Activated naive CD8-positive, alpha-beta T cell treated with anti-CD3 and anti-CD28 coated beads, Interleukin-2, amount 50 U/mL, for 24 hours (primary cell): ENCODE results near the gene SEC61B.

ENCODE experiments used
- ATAC-seq: fragments of 150-1000 bp; cut with Tn5 transposase; one replicate; pipeline ENCODE4 v1.10.0; 2021
- DNase-seq: peaks from one replicate; pipeline ENCODE4 v3.0.0; 2021
- H3K27ac Mint-ChIP-seq: one replicate; pipeline ENCODE4 v1.8.0; 2021; ENCODE audit warnings: mild to moderate bottlenecking, mixed read lengths
- H3K27me3 Mint-ChIP-seq: one replicate; pipeline ENCODE4 v1.8.0; 2021; ENCODE audit warnings: mixed read lengths
- H3K36me3 Mint-ChIP-seq: one replicate; pipeline ENCODE4 v1.8.0; 2021; ENCODE audit warnings: low read depth, mixed read lengths
- H3K4me1 Mint-ChIP-seq: one replicate; pipeline ENCODE4 v1.8.0; 2021; ENCODE audit warnings: mixed read lengths
- H3K4me3 Mint-ChIP-seq: one replicate; pipeline ENCODE4 v1.8.0; 2021; ENCODE audit warnings: mild to moderate bottlenecking, moderate library complexity, mixed read lengths
- H3K9me3 Mint-ChIP-seq: one replicate; pipeline ENCODE4 v1.8.0; 2021; ENCODE audit warnings: mixed read lengths

Gene SEC61B

DNA sequence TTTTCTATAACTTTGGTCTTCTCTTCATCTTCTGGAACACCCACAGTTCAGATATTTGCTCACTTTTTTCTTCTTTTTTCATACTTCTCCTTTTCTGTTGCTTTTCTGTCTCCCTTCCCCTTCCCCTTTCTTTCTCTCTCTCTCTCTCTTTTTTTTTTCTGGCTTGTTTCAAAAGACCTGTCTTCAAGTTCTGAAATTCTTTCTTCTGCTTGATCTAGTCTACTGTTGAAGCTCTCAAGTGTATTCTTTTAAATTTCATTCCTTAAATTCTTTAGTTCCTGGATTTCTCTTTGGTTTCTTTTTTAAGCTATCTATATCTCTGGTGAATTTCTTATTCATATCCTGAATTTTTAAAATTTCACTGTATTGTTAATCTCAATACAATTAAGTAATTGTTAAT is 11.5 kb upstream of the SEC61B start:
- peaks cover 11% of the 10 kb centered on the region for H3K36me3 Mint-ChIP-seq
- H3K27ac Mint-ChIP-seq = no peak overlapping the region
- ATAC-seq (no peak), DNase-seq (no peak)
- H3K4me1 Mint-ChIP-seq = peaks cover 3% of the 10 kb centered on the region
- H3K27me3 Mint-ChIP-seq = peaks cover under 1% of the 10 kb centered on the region
- peaks cover 9% of the 10 kb centered on the region for H3K9me3 Mint-ChIP-seq
- H3K4me3 Mint-ChIP-seq = no peak overlapping the region

DNA sequence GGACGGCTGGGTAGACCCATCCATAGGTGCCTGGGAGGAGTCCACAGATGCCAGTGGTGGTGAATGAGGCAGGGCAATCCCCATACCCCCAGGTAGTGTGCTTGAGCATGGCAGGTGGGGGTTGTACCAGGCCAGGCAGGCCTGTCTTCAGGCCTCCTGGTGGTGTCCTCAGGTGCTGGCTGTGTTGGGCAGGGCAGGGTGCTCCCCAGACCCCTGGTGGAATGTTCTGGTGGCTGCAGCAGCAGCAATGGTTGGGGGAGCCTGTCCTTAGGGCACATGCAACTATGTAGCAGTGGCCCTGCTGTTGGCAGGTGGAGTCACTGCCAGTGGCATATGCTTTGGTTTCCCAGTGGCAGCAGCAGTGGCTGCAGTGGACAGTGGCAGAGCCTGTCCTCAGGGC is 10.3 kb upstream of the SEC61B start:
- ATAC-seq (peak; percentile 40), DNase-seq (no peak)
- H3K36me3 Mint-ChIP-seq = peaks cover 17% of the 10 kb centered on the region
- no peak overlapping the region for H3K4me3 Mint-ChIP-seq
- no peaks in the 10 kb centered on the region for H3K27me3 Mint-ChIP-seq
- H3K9me3 Mint-ChIP-seq = peaks cover 8% of the 10 kb centered on the region
- peaks cover 4% of the 10 kb centered on the region for H3K4me1 Mint-ChIP-seq
- no peak overlapping the region for H3K27ac Mint-ChIP-seq

DNA sequence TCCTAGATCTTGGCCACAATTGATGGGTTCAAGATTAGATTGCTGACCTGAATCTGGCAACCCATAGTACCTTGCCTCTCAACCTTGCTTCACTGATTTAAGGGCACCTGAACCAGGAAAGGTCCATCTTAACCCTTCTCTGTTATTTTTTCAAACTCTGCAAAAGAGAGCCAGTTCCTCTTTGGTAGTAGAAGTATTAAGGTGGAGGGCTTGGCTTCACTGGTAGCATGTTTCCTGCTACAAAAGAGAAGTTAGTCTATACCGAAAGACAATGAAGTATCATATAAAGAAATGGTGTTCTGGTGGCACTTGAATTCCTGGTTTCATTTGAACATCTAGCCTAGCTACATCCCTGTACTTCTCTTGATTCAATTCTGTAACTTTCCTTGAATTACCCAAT is 8.9 kb upstream of the SEC61B start:
- no peak for DNase-seq
- Mint-ChIP-seq H3K27ac (no peak overlapping the region), H3K4me3 (no peak overlapping the region), H3K27me3 (no peaks in the 10 kb centered on the region), H3K9me3 (peaks cover 5% of the 10 kb centered on the region), H3K36me3 (peaks cover 31% of the 10 kb centered on the region), H3K4me1 (peaks cover 17% of the 10 kb centered on the region)
- ATAC-seq = no peak

DNA sequence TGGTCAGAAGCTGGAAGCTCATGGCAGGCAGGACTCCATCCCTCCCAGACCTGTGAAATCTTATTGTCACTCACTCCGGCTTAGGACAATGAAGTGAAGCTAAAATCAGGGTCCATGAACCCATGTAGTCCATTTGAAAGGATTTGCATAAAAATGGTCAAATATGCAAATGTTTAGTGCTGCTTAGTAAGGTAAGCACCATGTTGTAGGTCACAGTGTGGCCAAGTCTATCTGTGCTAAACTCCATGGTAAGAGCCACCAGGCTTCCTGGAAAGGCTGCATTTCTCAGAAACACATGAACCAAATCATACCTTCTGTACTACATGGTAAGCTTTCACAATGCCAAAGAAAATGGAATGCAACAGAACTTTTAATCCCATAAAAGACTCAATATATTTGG is 6.0 kb upstream of the SEC61B start:
- Mint-ChIP-seq H3K4me1 (peaks cover 39% of the 10 kb centered on the region), H3K27ac (no peak overlapping the region)
- no peak for ATAC-seq

DNA sequence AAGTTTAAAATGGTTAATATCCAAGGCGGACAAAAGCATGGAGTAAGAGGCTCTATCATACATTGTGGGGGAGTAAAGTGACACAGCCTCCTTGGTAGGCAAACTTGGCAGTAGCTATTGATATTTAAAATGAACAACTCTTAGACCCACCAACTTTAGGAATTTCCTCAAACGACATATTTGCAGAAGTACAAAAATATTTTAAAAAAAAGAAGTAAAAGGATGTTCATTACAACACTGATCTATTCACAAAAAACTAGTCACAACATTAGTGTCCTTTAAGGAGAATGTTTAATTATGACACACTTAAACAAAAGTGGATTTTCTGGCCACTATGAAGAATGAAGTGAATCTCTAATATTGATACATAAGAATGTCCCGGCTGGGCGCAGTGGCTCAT is 2.1 kb upstream of the SEC61B start:
- ATAC-seq (no peak), DNase-seq (no peak)
- peak overlapping the region; percentile 52 for H3K27ac Mint-ChIP-seq
- no peaks in the 10 kb centered on the region for H3K9me3 Mint-ChIP-seq
- H3K4me3 Mint-ChIP-seq = peak overlapping the region; percentile 99
- H3K27me3 Mint-ChIP-seq = no peaks in the 10 kb centered on the region
- peaks cover 61% of the 10 kb centered on the region for H3K4me1 Mint-ChIP-seq
- H3K36me3 Mint-ChIP-seq = peaks cover 67% of the 10 kb centered on the region

More for the DNA sequence above, 6.0 kb upstream of the SEC61B start:
- H3K27me3 Mint-ChIP-seq = no peaks in the 10 kb centered on the region
- DNase-seq = no peak
- H3K4me3 Mint-ChIP-seq = no peak overlapping the region
- no peaks in the 10 kb centered on the region for H3K9me3 Mint-ChIP-seq
- H3K36me3 Mint-ChIP-seq = peaks cover 50% of the 10 kb centered on the region

DNA sequence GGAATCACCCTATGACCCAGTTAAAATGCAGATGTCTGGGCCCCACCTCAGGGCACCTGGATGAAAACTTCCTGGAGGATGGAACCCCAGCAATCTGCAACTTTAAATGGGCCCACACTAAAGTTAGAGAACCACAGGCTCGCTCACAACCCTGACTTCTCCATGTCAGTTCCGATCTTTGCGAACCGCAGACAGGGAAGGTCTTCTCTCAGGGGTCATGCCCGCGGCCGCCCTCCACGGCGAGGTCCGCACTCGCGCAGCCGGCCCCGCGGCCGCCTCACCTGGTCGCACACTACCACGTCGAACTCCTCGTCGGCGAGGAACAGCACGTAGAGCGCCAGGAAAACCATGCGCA is 839 bp upstream of the SEC61B start:
- Mint-ChIP-seq H3K27ac (peak overlapping the region; percentile 83), H3K4me1 (peaks cover 70% of the 10 kb centered on the region), H3K27me3 (no peaks in the 10 kb centered on the region), H3K9me3 (no peaks in the 10 kb centered on the region), H3K36me3 (peaks cover 68% of the 10 kb centered on the region), H3K4me3 (peak overlapping the region; percentile 99)
- DNase-seq = no peak
- no peak for ATAC-seq

DNA sequence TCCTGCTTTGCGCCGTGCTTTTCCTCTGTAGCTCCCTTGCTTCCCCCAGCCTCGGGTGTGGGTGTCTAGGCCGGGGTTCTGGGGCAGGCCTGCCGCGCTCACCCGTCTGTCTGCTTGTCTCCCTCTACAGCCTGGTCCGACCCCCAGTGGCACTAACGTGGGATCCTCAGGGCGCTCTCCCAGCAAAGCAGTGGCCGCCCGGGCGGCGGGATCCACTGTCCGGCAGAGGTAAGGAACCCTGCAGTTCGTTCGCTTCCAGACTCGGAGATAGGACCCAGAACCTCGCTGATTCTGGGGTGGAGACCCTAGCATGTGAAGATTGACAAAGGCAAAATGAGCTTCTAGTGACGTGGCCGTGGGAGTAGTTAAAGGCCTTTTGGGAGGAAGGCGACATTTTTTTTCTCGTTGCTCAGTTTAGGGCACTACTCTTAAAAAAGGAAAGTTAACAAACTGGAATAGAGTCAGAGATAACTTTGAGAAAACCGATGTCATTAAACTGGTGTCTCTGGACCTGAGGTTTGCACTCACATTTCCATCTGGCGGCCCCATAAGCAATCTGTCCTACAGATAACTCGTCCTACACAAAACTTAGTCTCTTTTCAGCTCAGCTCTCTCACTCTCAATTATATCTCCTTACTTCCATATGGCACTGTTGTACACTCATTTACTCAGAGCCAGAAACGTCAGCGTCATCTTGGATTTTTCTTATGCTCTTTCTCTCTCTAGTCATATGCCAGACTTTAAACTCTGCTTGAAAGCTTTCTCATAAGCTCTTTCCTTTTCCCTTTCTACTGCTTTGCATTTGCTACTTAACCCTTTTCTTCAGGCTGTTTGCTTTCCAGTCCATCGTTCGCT is 561 bp downstream of the SEC61B start:
- peaks cover 62% of the 10 kb centered on the region for H3K4me1 Mint-ChIP-seq
- H3K27me3 Mint-ChIP-seq = no peaks in the 10 kb centered on the region
- no peaks in the 10 kb centered on the region for H3K9me3 Mint-ChIP-seq
- peak overlapping the region; percentile 99 for H3K4me3 Mint-ChIP-seq
- no peak for DNase-seq
- peaks cover 59% of the 10 kb centered on the region for H3K36me3 Mint-ChIP-seq
- peak overlapping the region; percentile 99 for H3K27ac Mint-ChIP-seq
- ATAC-seq = peak; percentile 38

DNA sequence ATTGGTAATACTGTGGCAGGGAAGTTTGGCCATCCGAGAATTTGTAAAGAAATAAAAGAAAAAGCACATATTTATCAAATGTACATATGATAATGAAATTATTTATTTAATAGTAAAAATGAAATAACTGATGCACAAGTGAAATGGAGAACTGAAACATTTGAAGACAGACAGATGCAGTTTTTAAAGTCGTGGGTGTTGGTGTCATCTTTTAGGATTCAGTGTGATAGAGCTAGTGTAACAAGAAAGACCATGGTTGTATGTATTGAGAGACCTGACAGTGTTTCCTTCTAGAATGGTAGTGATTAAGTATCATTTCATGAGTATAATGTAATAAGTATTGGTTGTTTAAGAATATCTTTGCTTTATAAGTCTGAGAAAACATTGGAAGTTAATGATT is 2.4 kb downstream of the SEC61B start:
- no peak overlapping the region for H3K27ac Mint-ChIP-seq
- H3K36me3 Mint-ChIP-seq = peaks cover 55% of the 10 kb centered on the region
- DNase-seq (no peak), ATAC-seq (no peak)
- H3K9me3 Mint-ChIP-seq = no peaks in the 10 kb centered on the region
- H3K4me3 Mint-ChIP-seq = peak overlapping the region; percentile 99
- peaks cover 48% of the 10 kb centered on the region for H3K4me1 Mint-ChIP-seq
- no peaks in the 10 kb centered on the region for H3K27me3 Mint-ChIP-seq

DNA sequence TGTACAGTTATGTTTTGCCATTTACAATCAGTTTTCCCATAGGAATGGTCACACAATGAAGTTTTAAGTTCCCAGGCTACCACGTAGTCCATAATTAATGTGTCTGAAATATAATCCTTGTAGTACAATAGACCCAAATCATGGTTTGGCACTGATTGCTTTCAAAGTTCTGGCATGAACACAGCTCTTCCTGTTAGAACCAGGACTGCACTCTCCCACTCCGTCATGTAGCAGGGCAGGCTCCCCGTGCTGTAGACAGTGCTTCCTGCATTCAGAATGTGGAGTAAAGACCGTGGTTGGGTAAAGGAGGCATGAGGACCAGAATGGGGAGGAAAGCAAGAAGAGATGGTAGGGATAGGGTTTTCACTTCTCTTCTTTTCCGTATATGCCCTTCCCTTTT is 4.0 kb downstream of the SEC61B start:
- no peaks in the 10 kb centered on the region for H3K9me3 Mint-ChIP-seq
- H3K4me1 Mint-ChIP-seq = peaks cover 34% of the 10 kb centered on the region
- H3K4me3 Mint-ChIP-seq = no peak overlapping the region
- H3K36me3 Mint-ChIP-seq = peaks cover 53% of the 10 kb centered on the region
- no peak for DNase-seq
- H3K27ac Mint-ChIP-seq = peak overlapping the region; percentile 3
- no peaks in the 10 kb centered on the region for H3K27me3 Mint-ChIP-seq
- ATAC-seq = no peak

DNA sequence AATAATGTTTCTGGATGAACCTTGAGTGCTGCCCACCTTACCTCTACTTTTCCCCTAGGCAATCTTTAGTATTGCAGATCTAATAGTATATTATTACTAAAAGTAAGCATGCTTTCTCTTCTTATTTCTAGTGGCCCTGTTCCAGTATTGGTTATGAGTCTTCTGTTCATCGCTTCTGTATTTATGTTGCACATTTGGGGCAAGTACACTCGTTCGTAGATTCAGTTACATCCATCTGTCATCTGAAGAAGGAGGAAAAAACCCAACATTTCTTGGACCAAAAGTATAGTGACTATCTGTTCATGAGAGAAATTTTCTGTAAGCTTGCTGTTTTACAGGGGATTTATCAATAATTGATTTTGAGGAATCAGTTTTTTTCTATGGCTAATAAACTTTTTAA is 8.1 kb downstream of the SEC61B start:
- no peaks in the 10 kb centered on the region for H3K9me3 Mint-ChIP-seq
- peaks cover 46% of the 10 kb centered on the region for H3K36me3 Mint-ChIP-seq

DNA sequence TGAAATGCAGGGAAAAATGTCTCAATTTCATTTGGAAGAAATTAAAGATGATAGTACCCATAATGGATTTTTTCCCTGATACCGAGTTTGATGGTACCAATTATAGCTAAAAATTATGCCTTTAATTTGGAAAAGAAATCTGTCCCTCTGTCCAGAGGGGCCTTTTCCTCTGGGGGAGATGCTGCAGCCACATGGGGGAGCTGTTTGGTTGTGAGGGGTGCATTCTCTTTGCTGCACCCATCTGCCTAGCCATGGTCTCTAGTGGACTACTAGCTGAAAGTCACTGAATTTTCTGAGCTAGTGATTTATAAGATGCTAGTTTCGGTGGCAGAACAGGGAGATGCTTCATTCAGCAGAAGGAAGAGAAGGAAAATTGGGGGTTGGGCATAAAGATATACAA is 9.6 kb downstream of the SEC61B start:
- H3K36me3 Mint-ChIP-seq = peaks cover 40% of the 10 kb centered on the region

More for the DNA sequence above, 8.1 kb downstream of the SEC61B start:
- Mint-ChIP-seq H3K4me3 (no peak overlapping the region), H3K4me1 (peaks cover 12% of the 10 kb centered on the region), H3K27me3 (no peaks in the 10 kb centered on the region), H3K27ac (no peak overlapping the region)
- ATAC-seq (no peak), DNase-seq (no peak)

DNA sequence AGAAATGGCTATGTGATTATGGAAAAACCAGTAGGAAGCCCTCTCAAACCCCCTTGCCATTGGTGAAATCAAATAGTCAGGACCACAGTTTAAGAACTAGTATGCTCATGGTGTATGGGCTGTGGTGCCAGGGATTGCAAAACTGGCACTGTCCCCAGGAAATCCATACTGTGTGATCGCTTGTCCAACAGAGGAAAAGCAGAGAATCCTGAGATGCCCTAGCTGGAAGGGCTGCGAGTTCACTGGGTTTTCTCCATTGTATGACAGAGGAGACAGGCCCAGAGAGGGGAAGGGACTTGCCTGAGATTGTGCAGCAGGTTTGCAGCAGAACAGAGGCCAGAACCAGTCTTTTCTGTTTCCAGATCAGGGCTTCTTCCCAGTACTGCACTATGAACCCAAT is 12.5 kb downstream of the SEC61B start:
- DNase-seq (no peak), ATAC-seq (no peak)
- H3K9me3 Mint-ChIP-seq = peaks cover 4% of the 10 kb centered on the region
- no peak overlapping the region for H3K27ac Mint-ChIP-seq
- peaks cover 42% of the 10 kb centered on the region for H3K36me3 Mint-ChIP-seq
- no peak overlapping the region for H3K4me3 Mint-ChIP-seq
- H3K27me3 Mint-ChIP-seq = no peaks in the 10 kb centered on the region
- peaks cover 39% of the 10 kb centered on the region for H3K4me1 Mint-ChIP-seq

More for the DNA sequence above, 9.6 kb downstream of the SEC61B start:
- no peak overlapping the region for H3K4me3 Mint-ChIP-seq
- DNase-seq (peak; percentile 63), ATAC-seq (peak; percentile 51)
- H3K27ac Mint-ChIP-seq = no peak overlapping the region
- no peaks in the 10 kb centered on the region for H3K27me3 Mint-ChIP-seq
- H3K9me3 Mint-ChIP-seq = no peaks in the 10 kb centered on the region
- H3K4me1 Mint-ChIP-seq = peaks cover 18% of the 10 kb centered on the region

DNA sequence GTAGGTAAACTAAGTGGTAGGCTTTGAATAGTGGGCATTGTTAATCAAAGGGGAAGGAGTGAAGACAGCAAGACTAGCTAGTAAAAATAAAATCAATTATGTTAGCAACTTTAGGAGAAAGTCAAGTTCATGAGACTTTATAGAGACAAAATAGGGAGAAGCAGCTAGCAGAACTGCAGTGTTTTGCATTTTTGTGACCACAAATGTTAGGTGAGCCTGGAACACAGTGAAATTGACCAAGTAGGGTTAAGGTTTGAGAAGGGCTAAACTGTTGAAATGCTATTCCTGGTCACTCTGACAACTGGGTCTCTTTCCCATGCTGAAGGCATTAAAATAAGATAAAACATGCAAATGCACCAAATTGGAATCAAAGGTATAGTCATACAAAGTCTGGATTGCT is 13.0 kb downstream of the SEC61B start:
- ATAC-seq = no peak
- H3K4me1 Mint-ChIP-seq = peaks cover 40% of the 10 kb centered on the region
- no peak overlapping the region for H3K27ac Mint-ChIP-seq

DNA sequence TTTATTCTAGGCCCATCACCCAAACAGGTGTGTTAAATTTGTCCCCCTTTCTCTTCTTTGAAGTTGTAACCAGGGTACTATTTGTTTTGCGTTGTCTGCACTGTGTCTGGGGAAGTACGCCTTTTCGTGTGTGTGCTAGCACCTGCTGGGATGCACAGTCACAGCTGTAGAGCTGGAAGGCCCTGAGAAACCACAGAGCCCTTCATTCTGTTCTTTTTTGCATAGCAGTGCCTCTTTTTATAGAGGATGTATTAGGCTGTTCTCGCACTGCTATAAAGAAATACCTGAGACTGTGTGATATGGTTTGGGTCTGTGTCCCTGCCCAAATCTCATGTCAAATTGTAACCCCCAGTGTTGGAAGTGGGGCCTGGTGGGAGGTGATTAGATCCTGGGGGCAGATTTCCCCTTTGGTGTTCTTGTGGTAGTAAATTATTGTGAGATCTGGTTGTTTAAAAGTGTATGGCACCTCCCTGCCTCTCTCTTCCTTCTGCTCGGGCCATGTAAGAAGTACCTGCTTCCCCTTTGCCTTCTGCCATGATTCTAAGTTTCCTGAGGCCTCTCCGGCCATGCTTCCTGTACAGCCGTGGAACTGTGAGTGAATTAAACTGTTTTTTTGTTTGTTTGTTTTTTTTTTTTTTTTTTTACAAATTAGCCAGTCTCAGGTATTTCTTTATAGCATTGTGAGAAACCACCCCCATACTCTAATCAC is 14.0 kb downstream of the SEC61B start:
- H3K27me3 Mint-ChIP-seq = no peaks in the 10 kb centered on the region
- H3K27ac Mint-ChIP-seq = peak overlapping the region; percentile 62
- H3K36me3 Mint-ChIP-seq = peaks cover 38% of the 10 kb centered on the region
- H3K9me3 Mint-ChIP-seq = peaks cover 4% of the 10 kb centered on the region
- peaks cover 43% of the 10 kb centered on the region for H3K4me1 Mint-ChIP-seq
- DNase-seq = no peak
- H3K4me3 Mint-ChIP-seq = peak overlapping the region; percentile 30
- peak; percentile 81 for ATAC-seq

More for the DNA sequence above, 13.0 kb downstream of the SEC61B start:
- no peak for DNase-seq
- Mint-ChIP-seq H3K27me3 (no peaks in the 10 kb centered on the region), H3K9me3 (peaks cover 4% of the 10 kb centered on the region), H3K4me3 (no peak overlapping the region), H3K36me3 (peaks cover 43% of the 10 kb centered on the region)

DNA sequence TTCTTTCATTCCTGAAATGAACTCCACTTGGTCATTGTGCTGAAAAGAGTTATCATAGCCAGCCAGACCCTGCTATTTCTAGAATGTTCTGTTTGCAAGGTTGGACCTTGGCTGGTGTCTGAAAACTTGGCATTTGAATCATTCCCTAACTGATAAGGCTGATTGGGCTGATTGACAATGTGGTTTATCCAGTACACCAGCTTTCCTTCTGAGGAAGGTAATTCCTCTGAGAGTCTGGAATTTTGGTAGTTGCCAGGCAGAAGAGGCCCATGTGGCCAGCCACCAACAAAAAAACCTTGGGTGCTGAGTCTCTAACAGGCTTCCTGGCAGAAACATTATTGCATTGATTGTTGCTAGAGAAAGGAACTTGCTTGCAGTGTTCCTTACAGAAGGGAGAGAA is 15.3 kb downstream of the SEC61B start:
- ATAC-seq (no peak), DNase-seq (no peak)
- Mint-ChIP-seq H3K4me1 (peaks cover 43% of the 10 kb centered on the region), H3K27ac (no peak overlapping the region), H3K4me3 (no peak overlapping the region), H3K36me3 (peaks cover 31% of the 10 kb centered on the region), H3K27me3 (no peaks in the 10 kb centered on the region), H3K9me3 (peaks cover 4% of the 10 kb centered on the region)
